PC-3 (cell line): ENCODE measurements around the gene CPA2.

Source experiments
- EZH2 ChIP-seq: fragments of 300-600 bp; sonication (generic); IDR thresholded peaks from one replicate; pipeline ENCODE4 v1.6.1; 2017; ENCODE audit warnings: antibody characterized with exemption, mild to moderate bottlenecking, low read length; ENCODE audit not compliant: unreplicated experiment
- TF ChIP-seq, protein P1 (sequence below): fragments of 300-600 bp; sonication (generic); conservative IDR thresholded peaks from 2 replicates; pipeline ENCODE4 v1.5.1; 2017; ENCODE audit warnings: antibody characterized with exemption, low read depth, mild to moderate bottlenecking, low read length

DNA sequence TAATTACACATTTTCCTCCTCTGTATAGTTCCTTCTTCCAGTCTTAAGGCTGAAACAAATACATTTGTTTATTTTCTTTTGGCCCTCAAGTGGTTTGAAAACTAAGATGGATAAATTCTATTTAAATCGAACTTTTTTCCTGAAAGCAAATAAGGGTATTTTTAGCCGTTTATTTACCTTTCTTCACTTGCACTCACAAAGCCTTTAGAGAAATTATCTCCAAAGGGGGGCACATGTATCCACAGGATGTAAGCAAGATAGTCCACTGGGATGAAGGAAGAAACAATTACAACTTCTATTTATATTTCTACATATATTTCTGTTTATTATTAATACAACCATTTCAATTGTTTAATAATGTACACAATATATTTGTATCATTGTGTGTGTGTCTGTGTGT lies 36.5 kb downstream of the CPA2 start:
- TF ChIP-seq, protein P1, sequence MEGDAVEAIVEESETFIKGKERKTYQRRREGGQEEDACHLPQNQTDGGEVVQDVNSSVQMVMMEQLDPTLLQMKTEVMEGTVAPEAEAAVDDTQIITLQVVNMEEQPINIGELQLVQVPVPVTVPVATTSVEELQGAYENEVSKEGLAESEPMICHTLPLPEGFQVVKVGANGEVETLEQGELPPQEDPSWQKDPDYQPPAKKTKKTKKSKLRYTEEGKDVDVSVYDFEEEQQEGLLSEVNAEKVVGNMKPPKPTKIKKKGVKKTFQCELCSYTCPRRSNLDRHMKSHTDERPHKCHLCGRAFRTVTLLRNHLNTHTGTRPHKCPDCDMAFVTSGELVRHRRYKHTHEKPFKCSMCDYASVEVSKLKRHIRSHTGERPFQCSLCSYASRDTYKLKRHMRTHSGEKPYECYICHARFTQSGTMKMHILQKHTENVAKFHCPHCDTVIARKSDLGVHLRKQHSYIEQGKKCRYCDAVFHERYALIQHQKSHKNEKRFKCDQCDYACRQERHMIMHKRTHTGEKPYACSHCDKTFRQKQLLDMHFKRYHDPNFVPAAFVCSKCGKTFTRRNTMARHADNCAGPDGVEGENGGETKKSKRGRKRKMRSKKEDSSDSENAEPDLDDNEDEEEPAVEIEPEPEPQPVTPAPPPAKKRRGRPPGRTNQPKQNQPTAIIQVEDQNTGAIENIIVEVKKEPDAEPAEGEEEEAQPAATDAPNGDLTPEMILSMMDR = no peak
- no peak for TF ChIP-seq EZH2
